HG03175 (cell line): ENCODE data around the gene SELENOK.
A peak's percentile ranks its signal among the peaks of the same experiment; 100 is the strongest.

ENCODE experiments used
- ATAC-seq: cut with Tn5 transposase; IDR thresholded peaks from one replicate; pipeline ENCODE4 v1.9.1; 2021; ENCODE audit warnings: mild to moderate bottlenecking, moderate library complexity; ENCODE audit not compliant: unreplicated experiment

Gene SELENOK

DNA sequence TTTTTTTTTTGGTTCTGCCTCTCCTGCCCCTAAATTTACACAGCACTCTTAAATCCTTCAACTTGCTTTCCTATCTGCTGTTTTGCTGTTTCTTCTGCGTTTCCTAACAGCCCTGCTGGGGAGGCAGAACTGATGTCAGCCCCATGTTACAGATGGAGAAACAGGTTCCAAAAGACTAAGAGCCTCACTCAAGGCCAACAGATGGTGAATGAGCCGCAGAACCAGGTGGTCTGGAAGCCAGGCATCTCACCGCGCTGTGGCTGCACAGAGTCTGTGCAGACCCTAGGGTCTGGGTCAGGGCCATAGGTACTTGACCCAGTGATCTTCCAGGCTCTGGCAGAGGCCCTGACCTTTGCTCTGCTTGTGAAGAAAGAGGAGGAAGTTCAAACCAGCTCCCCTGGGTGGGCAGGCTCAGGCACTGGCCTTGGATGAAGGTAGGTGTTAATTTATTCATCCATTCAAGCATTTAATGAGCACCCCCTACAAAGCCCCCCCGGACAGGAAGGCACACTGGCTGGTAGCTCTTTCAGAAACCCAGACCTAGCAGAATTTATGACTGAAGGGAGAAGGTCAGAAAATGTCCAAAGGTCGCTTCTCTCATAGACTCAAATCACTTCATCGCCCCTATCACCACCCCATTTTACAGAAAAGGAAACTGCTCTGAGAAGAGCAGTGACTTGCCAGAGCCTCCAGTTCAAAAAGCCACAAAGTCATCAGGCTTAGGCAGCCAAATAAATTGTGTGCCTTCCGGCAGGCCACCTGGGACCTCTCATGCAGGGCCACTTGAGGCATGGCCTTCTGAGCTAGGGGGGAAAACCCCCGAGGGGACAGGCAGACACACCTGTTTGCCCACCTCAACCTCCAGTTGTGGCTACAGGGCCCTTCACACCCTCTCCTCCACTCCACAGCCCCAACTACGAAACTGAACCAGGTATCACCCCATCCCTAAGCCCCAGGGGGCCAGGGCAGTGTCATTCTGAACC is 48.2 kb downstream of the SELENOK start:
- peak; percentile 49 for ATAC-seq

DNA sequence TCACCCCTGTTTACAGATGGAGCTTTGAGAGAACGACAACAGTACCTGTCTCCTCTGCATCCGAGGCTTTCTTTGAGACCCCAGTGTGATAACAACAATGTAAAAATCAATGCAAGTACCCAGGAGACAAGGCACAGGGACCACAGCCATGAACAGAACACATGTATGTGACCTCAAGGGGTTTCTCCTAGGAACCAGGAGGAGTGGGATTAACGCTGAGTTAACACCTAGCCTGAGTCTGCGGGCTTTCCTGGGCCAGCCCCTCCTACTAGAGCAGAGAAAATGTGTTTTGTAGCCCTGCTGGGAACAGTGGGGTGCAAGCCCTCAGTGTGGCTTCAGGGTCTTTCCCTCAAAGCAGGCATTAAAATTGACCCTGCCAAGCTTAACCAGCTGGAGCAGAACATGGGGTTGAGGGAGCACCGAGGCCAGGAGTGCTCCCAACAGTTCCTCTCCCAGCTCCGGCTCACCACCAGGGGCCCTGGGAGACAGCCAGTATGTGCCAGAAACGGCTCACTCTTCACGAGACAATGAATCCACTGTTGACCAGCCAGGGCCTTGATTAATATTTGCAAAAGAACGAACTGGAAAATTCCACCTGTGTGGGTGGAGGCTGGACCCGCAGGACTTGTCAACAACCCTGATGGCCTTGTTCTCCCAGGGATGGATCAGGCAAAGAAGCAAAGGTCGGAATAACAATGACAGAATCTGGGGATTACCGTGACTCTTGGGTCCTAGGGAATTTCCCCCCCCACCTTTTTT is 49.0 kb downstream of the SELENOK start:
- no peak for ATAC-seq

DNA sequence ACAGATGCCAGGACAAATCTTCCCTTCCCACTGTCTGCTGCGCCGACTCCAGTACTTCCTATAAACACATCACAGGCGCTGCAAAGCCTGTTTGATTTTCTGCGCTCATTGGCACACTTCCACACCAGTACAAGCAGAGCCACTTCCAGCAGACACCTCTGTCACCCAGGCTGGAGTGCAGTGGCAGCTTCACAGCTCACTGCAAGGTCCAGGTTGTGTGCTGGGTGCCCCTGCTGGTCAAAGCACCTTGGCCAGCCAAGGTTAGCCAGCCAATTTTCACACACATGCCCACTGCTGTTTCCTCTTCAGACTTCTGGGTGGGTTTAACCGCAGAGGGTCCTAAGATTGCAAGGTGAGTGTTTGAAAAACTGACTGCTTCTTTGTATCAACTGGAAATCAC is 50.4 kb downstream of the SELENOK start:
- ATAC-seq, result no peak

DNA sequence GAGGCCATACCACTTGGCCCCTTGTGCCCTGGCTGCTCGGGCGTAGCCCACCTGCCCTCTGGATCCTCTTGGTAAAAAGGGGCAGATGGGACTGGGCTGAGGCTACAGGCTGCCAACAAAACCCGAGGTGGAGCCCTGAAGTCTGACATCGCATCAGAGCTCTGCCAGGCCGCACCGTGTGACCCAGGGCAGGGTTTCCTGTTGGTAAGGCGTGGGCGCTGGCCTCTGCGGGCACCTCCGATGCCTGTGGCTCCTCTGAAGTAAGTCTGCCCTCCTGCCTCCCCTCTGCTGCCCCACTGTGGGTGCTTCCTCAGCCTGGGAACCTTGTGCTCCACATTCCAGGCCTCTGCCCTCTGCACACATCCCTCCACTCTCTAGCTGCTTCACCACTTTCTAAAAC is 54.3 kb downstream of the SELENOK start:
- no peak for ATAC-seq

DNA sequence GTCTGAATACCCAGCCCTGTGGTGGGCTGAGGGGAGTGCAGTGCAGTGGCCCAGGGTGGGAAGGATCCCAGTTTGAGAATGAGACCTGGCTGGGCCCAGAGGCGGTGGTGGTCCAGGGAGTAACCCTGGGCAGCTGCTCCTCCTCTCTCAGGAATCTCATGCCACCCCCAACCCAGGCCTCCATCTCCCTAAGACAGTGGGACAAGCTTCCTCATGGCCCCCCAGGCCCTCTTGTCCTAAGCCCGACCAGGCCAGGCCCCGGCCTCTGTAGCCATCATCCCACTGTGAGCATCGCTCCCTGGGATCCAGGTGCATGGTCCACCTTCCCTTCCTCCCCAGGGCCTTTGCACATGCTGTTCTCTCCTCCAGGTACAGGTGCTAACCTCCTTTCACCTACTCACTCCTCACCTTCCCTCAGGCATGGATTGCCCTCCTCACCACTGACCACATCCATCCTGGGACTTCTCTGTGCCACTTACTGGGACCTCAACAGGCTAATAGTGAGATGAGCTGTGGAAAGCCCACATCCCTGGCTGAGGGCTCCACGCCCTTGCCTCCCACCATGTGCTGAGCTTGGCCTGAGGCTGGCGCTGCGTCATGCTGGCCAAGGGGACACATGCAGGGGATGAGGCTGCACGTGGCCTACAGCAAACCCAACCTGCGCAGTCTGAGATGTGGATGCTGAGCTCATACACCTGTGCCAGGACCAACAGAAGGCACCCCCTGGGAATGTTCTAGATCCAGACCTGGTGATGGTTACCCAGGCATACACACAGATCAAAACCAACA is 55.4 kb downstream of the SELENOK start:
- ATAC-seq, result no peak

DNA sequence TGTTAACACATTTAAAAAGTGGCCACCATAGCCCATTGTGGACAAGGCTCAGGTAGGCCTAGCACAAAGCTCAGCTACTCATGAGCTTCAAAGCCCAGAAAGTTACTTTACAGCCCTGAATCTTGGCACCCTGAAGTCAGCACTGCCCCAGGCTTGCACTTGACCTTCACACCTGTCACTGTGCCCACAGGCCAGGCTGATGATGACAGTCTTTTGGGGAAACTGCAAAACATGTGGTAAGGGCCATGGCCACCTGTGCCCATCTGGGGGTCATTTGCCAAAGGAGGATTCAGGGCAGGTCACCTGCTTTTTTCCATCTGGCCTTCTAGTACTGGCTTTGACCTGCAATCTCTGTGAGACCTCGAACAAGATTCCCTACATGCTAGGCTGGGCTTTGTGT is 56.4 kb downstream of the SELENOK start:
- no peak for ATAC-seq

DNA sequence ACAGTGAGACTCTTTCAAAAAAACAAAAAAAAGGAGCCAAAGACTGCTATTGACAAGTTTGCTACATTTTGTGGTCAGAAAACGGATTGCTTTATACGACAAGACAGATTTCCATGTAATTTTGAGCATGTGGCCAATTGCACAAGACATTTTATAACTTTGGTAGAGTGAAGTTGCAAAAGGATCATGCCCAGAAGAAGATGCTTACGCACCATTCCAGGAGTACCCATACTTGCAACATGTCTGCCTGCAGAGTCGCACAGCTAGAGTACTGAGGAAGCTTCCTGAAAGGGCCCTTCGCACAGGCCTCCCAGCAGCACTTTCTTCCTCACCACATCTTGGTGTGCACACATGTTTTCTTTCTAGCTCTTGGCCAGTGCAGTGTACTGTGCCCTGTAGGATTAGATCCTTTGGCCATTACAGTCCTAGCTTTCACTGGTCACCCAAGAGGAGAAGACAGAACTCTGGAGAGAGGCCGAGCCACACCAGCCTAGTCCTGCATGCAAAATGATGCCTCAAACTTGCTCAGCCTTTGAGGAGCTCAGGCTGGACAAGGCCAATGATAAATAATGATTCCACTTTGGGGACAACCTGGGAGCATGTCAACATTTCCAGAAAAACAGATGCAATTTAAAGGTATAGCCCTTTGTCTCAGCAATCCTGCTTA is 57.1 kb downstream of the SELENOK start:
- no peak for ATAC-seq
